ENCODE results near the gene ZNF799.

GRCh38 chr19:12350185-12350889 lies 50.7 kb downstream of the ZNF799 start:
- TF ChIP-seq REST (IDR thresholded peaks at IDR 0.05; ENCODE audit: unreplicated experiment) (no peak), CTCF (conservative IDR thresholded peaks at IDR 0.05; ENCODE audit: low read depth in 2 of 2) (no peak), JUNB (IDR thresholded peaks at IDR 0.05; ENCODE audit: unreplicated experiment) (no peak), POLR2AphosphoS5 (IDR thresholded peaks at IDR 0.05; ENCODE audit: low read depth) (no peak), EZH2phosphoT487 (IDR thresholded peaks at IDR 0.05; ENCODE audit: unreplicated experiment) (no peak), ETS1 (IDR thresholded peaks at IDR 0.05) (no peak), EZH2 (IDR thresholded peaks at IDR 0.05; ENCODE audit: low read depth, unreplicated experiment) (no peak)

All from GM23338 (cell line).